Neural progenitor cell (in vitro differentiated cells): ENCODE measurements around the gene TAP2.

ENCODE experiments used
- EZH2 ChIP-seq: fragments of 200-600 bp; sonication (generic); IDR thresholded peaks from 2 replicates; pipeline ENCODE4 v1.6.1; 2017; ENCODE audit warnings: antibody characterized with exemption, mild to moderate bottlenecking, moderate library complexity
- TF ChIP-seq, protein P1 (sequence below): fragments of 200-600 bp; sonication (generic); IDR thresholded peaks from 2 replicates; pipeline ENCODE4 v1.5.1; 2017; ENCODE audit warnings: antibody characterized with exemption, mild to moderate bottlenecking

DNA sequence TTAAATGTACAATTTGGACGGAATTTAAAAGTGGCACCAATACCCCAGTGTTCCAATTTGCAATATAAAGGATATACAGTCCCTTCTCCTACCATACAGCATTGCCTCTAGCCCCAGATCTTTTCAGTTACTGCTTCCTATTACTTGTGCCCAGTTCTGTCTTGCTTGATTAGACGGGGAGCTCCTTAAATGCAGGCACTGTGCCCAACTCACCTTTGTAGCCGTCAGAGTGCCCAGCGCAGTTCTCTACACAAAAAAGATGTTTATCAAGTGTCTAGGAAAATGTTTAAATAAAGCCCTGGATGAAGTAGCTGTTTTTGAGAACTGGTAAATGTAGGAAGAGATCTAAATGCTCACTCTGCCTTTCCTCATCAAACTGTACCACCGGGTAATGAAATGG lies 7.6 kb downstream of the TAP2 start:
- TF ChIP-seq, protein P1, sequence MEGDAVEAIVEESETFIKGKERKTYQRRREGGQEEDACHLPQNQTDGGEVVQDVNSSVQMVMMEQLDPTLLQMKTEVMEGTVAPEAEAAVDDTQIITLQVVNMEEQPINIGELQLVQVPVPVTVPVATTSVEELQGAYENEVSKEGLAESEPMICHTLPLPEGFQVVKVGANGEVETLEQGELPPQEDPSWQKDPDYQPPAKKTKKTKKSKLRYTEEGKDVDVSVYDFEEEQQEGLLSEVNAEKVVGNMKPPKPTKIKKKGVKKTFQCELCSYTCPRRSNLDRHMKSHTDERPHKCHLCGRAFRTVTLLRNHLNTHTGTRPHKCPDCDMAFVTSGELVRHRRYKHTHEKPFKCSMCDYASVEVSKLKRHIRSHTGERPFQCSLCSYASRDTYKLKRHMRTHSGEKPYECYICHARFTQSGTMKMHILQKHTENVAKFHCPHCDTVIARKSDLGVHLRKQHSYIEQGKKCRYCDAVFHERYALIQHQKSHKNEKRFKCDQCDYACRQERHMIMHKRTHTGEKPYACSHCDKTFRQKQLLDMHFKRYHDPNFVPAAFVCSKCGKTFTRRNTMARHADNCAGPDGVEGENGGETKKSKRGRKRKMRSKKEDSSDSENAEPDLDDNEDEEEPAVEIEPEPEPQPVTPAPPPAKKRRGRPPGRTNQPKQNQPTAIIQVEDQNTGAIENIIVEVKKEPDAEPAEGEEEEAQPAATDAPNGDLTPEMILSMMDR: no peak
- no peak for TF ChIP-seq EZH2
